H9 (cell line): Measurements from ENCODE around the gene DBR1. TPM values are rescaled to one million over a fixed set of nuclear protein-coding genes. Genes with fewer than 3 reads are reported as not detected.

Experiments used
- DNase-seq: peaks from one replicate; pipeline ENCODE4 v3.0.0-alpha.2; 2017
- H2AFZ ChIP-seq: one replicate; pipeline ENCODE4 v1.6.1; 2013; ENCODE audit warnings: mild to moderate bottlenecking, low read length, control low read depth, moderate library complexity
- H2AK5ac ChIP-seq: 2 replicates; pipeline ENCODE4 v1.6.1; 2013; ENCODE audit warnings: low read length, control low read depth, mixed read lengths; ENCODE audit not compliant: insufficient read length
- H2BK120ac ChIP-seq: one replicate; pipeline ENCODE4 v1.6.1; 2013; ENCODE audit warnings: low read depth, mild to moderate bottlenecking, low read length, control low read depth, inconsistent platforms; ENCODE audit not compliant: poor library complexity, severe bottlenecking
- H2BK12ac ChIP-seq: 2 replicates; pipeline ENCODE4 v1.6.1; 2013; ENCODE audit warnings: low read length, control low read depth, mixed read lengths, low read depth; ENCODE audit not compliant: insufficient read length
- H2BK15ac ChIP-seq: 2 replicates; pipeline ENCODE4 v1.6.1; 2013; ENCODE audit warnings: low read depth, low read length, control low read depth
- H2BK20ac ChIP-seq: one replicate; pipeline ENCODE4 v1.6.1; 2013; ENCODE audit warnings: low read depth, mild to moderate bottlenecking, low read length, control low read depth, inconsistent platforms; ENCODE audit not compliant: poor library complexity, severe bottlenecking
- H2BK5ac ChIP-seq: 2 replicates; pipeline ENCODE4 v1.6.1; 2013; ENCODE audit warnings: low read length, control low read depth, mixed read lengths; ENCODE audit not compliant: insufficient read length
- H3K14ac ChIP-seq: 2 replicates; pipeline ENCODE4 v1.6.1; 2013; ENCODE audit warnings: low read length, control low read depth; ENCODE audit not compliant: insufficient read depth
- H3K18ac ChIP-seq: 2 replicates; pipeline ENCODE4 v1.6.1; 2013; ENCODE audit warnings: low read depth, mild to moderate bottlenecking, mixed read lengths, low read length, control low read depth; ENCODE audit not compliant: insufficient read length
- H3K23ac ChIP-seq: 2 replicates; pipeline ENCODE4 v1.6.1; 2013; ENCODE audit warnings: low read length, control low read depth, mixed read lengths, low read depth; ENCODE audit not compliant: insufficient read length
- H3K23me2 ChIP-seq: 2 replicates; pipeline ENCODE4 v1.6.1; 2013; ENCODE audit warnings: low read depth, mild to moderate bottlenecking, mixed read lengths, low read length, control low read depth; ENCODE audit not compliant: insufficient read length, poor library complexity, severe bottlenecking
- H3K27ac ChIP-seq: 2 replicates; pipeline ENCODE4 v1.5.1; 2013; ENCODE audit warnings: low read length, control low read depth, mixed read lengths, low read depth; ENCODE audit not compliant: insufficient read length
- H3K27me3 ChIP-seq: 2 replicates; pipeline ENCODE4 v1.6.1; 2013; ENCODE audit warnings: low read length, control low read depth, inconsistent platforms; ENCODE audit not compliant: insufficient read depth
- H3K4ac ChIP-seq: 2 replicates; pipeline ENCODE4 v1.6.1; 2013; ENCODE audit warnings: low read depth, mild to moderate bottlenecking, control low read depth, inconsistent platforms, low read length, moderate library complexity
- H3K4me1 ChIP-seq: 2 replicates; pipeline ENCODE4 v1.6.1; 2013; ENCODE audit warnings: low read length, control low read depth, inconsistent platforms; ENCODE audit not compliant: insufficient read depth
- H3K4me2 ChIP-seq: 2 replicates; pipeline ENCODE4 v1.6.1; 2013; ENCODE audit warnings: low read length, control low read depth, mixed read lengths; ENCODE audit not compliant: insufficient read length, insufficient read depth
- H3K56ac ChIP-seq: 2 replicates; pipeline ENCODE4 v1.6.1; 2013; ENCODE audit warnings: low read depth, mild to moderate bottlenecking, mixed read lengths, low read length, control low read depth; ENCODE audit not compliant: insufficient read length
- H3K79me1 ChIP-seq: 2 replicates; pipeline ENCODE4 v1.6.1; 2013; ENCODE audit warnings: low read depth, mild to moderate bottlenecking, moderate library complexity, low read length, control low read depth, inconsistent platforms; ENCODE audit not compliant: insufficient read depth, poor library complexity, severe bottlenecking
- H3K79me2 ChIP-seq: 2 replicates; pipeline ENCODE4 v1.6.1; 2013; ENCODE audit warnings: low read length, control low read depth, inconsistent platforms; ENCODE audit not compliant: insufficient read depth
- H3K9ac ChIP-seq: 2 replicates; pipeline ENCODE4 v1.6.1; 2013; ENCODE audit warnings: low read length, control low read depth, mixed read lengths; ENCODE audit not compliant: insufficient read length; ENCODE audit errors: extremely low read depth
- H3K9me3 ChIP-seq: one replicate; pipeline ENCODE4 v1.6.1; 2013; ENCODE audit warnings: low read depth, low read length, inconsistent platforms; ENCODE audit not compliant: control insufficient read depth
- H3T11ph ChIP-seq: one replicate; pipeline ENCODE4 v1.6.1; 2013; ENCODE audit warnings: mild to moderate bottlenecking, low read length, control low read depth, inconsistent platforms
- H4K20me1 ChIP-seq: one replicate; pipeline ENCODE4 v1.6.1; 2013; ENCODE audit not compliant: control insufficient read depth, insufficient read length, insufficient read depth
- H4K5ac ChIP-seq: 2 replicates; pipeline ENCODE4 v1.6.1; 2013; ENCODE audit warnings: low read depth, mild to moderate bottlenecking, mixed read lengths, low read length, control low read depth; ENCODE audit not compliant: insufficient read length
- H4K8ac ChIP-seq: replicated peaks from 2 replicates; pipeline ENCODE4 v1.6.1; 2013; ENCODE audit warnings: low read length, control low read depth, mixed read lengths, low read depth; ENCODE audit not compliant: insufficient read length
- H4K91ac ChIP-seq: 2 replicates; pipeline ENCODE4 v1.6.1; 2013; ENCODE audit warnings: low read depth, mild to moderate bottlenecking, moderate library complexity, mixed read lengths, low read length, control low read depth; ENCODE audit not compliant: insufficient read length
- H3K27ac Mint-ChIP-seq, 3 experiments: 2 replicates in 2 of 3; 3 replicates in 1 of 3; pipeline ENCODE4 v1.8.0; 2020 to 2021; ENCODE audit warnings: mixed read lengths in 3 of 3, mild to moderate bottlenecking in 1 of 3, moderate library complexity in 1 of 3
- H3K27me3 Mint-ChIP-seq: 2 replicates; pipeline ENCODE4 v1.8.0; 2021; ENCODE audit warnings: low read depth, mild to moderate bottlenecking, moderate library complexity, mixed read lengths
- H3K36me3 Mint-ChIP-seq, 3 experiments: 2 replicates in 2 of 3; 3 replicates in 1 of 3; pipeline ENCODE4 v1.8.0; 2020 to 2021; ENCODE audit warnings: low read depth in 3 of 3, mixed read lengths in 3 of 3; ENCODE audit not compliant: insufficient read depth in 1 of 3
- H3K4me1 Mint-ChIP-seq, 2 experiments: 2 replicates each; pipeline ENCODE4 v1.8.0; 2020; ENCODE audit warnings: mixed read lengths in 2 of 2
- H3K4me3 Mint-ChIP-seq, 2 experiments: 2 replicates in 1 of 2; 3 replicates in 1 of 2; pipeline ENCODE4 v1.8.0; 2020 to 2021; ENCODE audit warnings: mild to moderate bottlenecking in 2 of 2, mixed read lengths in 2 of 2, moderate library complexity in 1 of 2
- H3K9me3 Mint-ChIP-seq, 2 experiments: 2 replicates in 1 of 2; 3 replicates in 1 of 2; pipeline ENCODE4 v1.8.0; 2020; ENCODE audit warnings: mild to moderate bottlenecking in 2 of 2, mixed read lengths in 2 of 2, moderate library complexity in 1 of 2
- WGBS: extraction: QIAGEN DNeasy Blood & Tissue Kit; methylation state at CpG from one replicate; pipeline ENCODE4 v1.1.7; 2013; ENCODE audit warnings: missing lambda C conversion rate, low lambda C conversion rate, mixed read lengths; ENCODE audit not compliant: insufficient read length; ENCODE audit errors: extremely low coverage; 5-methylcytosine and 5-hydroxymethylcytosine counted together
- total RNA-seq: library from RNA; stranded (reverse); gene quantifications from 2 replicates; pipeline ENCODE4 v1.2.1, GENCODE V29; 2021
- TF ChIP-seq, protein P1 (sequence below): fragments of 200-600 bp; sonication (generic); conservative IDR thresholded peaks from 3 replicates; pipeline ENCODE4 v1.8.0; 2021; ENCODE audit warnings: antibody characterized with exemption, mild to moderate bottlenecking

The DBR1 gene
- total RNA-seq, 1 experiment from 2014 or later: 21.6 TPM

DNA sequence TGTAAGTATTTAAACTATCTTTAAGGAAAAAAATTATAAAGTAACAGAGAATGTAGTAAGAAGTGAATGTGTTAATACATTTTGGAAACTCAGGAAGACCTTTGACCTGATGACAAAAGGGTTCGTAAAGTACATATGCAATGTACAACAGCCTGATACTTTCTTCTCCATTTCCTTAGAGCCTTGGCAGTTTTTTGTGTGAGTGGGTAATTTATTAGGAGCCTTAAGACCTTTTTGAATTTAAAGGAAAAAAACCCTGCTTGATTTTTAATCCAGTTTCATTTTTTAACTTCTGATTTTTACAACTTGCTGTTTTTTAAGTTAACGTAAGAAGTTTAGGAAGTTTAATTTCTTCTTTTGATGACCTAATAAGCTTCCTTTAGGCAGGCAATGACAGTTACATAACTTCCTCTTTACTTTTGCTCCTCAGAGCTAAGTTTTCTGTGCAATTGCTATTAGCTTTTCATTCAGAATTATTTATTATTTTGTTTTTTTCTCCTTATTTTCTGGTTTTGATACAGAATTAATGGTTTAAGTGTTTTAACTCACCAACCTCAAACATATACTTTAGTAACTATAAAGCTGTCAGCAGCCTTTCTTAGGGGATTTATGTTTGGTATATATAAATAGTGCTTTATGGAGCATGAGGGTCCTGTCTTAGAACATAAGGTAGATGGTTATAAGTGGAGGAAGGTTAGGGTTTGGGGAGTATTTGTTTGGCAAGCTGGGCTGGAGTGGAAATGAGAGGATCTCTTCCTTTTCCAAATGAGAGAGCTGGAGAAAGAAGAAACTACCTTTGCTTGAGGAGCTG is 47.6 kb upstream of the DBR1 start:
- no peaks in the 10 kb centered on the region for H3K79me1 ChIP-seq
- no peak overlapping the region for H4K5ac ChIP-seq
- no peak overlapping the region for H2BK15ac ChIP-seq
- H3K4me2 ChIP-seq: no peak overlapping the region
- no CpG with 5 or more reads among the region's 2 CpGs for WGBS
- Mint-ChIP-seq H3K36me3 (peaks cover 16 to 42% (median 41%) of the 10 kb centered on the region in 3 experiments; a peak in 6 of 7 replicates), H3K27ac (no peak overlapping the region), H3K4me1 (peaks cover 9 to 20% of the 10 kb centered on the region in 2 experiments), H3K27me3 (no peaks in the 10 kb centered on the region; the same call in 1 of the 2 replicates), H3K4me3 (no peak overlapping the region), H3K9me3 (no peaks in the 10 kb centered on the region)
- no peak overlapping the region for H3K18ac ChIP-seq
- no peak overlapping the region for H3K27ac ChIP-seq
- no peak overlapping the region for H2AK5ac ChIP-seq
- no peak overlapping the region for H3T11ph ChIP-seq
- H2BK5ac ChIP-seq: no peak overlapping the region
- no peak overlapping the region for H3K14ac ChIP-seq
- no peak overlapping the region for H2BK20ac ChIP-seq
- TF ChIP-seq, protein P1, sequence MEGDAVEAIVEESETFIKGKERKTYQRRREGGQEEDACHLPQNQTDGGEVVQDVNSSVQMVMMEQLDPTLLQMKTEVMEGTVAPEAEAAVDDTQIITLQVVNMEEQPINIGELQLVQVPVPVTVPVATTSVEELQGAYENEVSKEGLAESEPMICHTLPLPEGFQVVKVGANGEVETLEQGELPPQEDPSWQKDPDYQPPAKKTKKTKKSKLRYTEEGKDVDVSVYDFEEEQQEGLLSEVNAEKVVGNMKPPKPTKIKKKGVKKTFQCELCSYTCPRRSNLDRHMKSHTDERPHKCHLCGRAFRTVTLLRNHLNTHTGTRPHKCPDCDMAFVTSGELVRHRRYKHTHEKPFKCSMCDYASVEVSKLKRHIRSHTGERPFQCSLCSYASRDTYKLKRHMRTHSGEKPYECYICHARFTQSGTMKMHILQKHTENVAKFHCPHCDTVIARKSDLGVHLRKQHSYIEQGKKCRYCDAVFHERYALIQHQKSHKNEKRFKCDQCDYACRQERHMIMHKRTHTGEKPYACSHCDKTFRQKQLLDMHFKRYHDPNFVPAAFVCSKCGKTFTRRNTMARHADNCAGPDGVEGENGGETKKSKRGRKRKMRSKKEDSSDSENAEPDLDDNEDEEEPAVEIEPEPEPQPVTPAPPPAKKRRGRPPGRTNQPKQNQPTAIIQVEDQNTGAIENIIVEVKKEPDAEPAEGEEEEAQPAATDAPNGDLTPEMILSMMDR: no peak
- DNase-seq: no peak
- no peaks in the 10 kb centered on the region; the same call in 1 of the 2 replicates for H3K79me2 ChIP-seq
- H3K23me2 ChIP-seq: no peaks in the 10 kb centered on the region
- no peak overlapping the region for H3K56ac ChIP-seq
- no peaks in the 10 kb centered on the region for H3K4me1 ChIP-seq
- no peak overlapping the region for H3K4ac ChIP-seq
- no peaks in the 10 kb centered on the region for H4K20me1 ChIP-seq
- H4K8ac ChIP-seq: no peak overlapping the region
- no peaks in the 10 kb centered on the region for H3K9me3 ChIP-seq
- H3K27me3 ChIP-seq: no peaks in the 10 kb centered on the region
- H3K9ac ChIP-seq: no peak overlapping the region
- no peak overlapping the region for H2AFZ ChIP-seq
- no peak overlapping the region for H2BK120ac ChIP-seq
- H2BK12ac ChIP-seq: no peak overlapping the region
- H4K91ac ChIP-seq: no peak overlapping the region
- H3K23ac ChIP-seq: no peak overlapping the region
